Measurements from ENCODE around the gene CLIC4. TPM values are rescaled to one million over a fixed set of nuclear protein-coding genes. Genes with fewer than 3 reads are reported as not detected.
A peak's percentile ranks its signal among the peaks of the same experiment; 100 is the strongest.

The CLIC4 gene
- total RNA-seq, 4 donors from 2014 or later, result 17.3 to 63.5 (median 32.6) TPM

GRCh38 chr1:24870551-24871195 lies 125.4 kb downstream of the CLIC4 start:
- DNase-seq, result peak in 1 of 3 donors; percentile 46
- Histone ChIP-seq H3K4me3 (no peak overlapping the region), H3K36me3 (no peaks in the 10 kb centered on the region), H3K27me3 (no peaks in the 10 kb centered on the region), H3K27ac (no peak overlapping the region), H3K9me3 (no peaks in the 10 kb centered on the region), H3K4me1 (peaks cover 0 to 7% (median 2%) of the 10 kb centered on the region in 4 donors)
- TF ChIP-seq POLR2A (IDR thresholded peaks at IDR 0.05), result no peak
- TF ChIP-seq, protein P1, sequence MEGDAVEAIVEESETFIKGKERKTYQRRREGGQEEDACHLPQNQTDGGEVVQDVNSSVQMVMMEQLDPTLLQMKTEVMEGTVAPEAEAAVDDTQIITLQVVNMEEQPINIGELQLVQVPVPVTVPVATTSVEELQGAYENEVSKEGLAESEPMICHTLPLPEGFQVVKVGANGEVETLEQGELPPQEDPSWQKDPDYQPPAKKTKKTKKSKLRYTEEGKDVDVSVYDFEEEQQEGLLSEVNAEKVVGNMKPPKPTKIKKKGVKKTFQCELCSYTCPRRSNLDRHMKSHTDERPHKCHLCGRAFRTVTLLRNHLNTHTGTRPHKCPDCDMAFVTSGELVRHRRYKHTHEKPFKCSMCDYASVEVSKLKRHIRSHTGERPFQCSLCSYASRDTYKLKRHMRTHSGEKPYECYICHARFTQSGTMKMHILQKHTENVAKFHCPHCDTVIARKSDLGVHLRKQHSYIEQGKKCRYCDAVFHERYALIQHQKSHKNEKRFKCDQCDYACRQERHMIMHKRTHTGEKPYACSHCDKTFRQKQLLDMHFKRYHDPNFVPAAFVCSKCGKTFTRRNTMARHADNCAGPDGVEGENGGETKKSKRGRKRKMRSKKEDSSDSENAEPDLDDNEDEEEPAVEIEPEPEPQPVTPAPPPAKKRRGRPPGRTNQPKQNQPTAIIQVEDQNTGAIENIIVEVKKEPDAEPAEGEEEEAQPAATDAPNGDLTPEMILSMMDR (IDR thresholded peaks at IDR 0.05), result no peak

- Histone ChIP-seq H3K27me3 (no peaks in the 10 kb centered on the region), H3K9me3 (no peaks in the 10 kb centered on the region), H3K36me3 (no peaks in the 10 kb centered on the region), H3K27ac (no peak overlapping the region), H3K4me3 (no peak overlapping the region), H3K4me1 (peaks cover 0 to 7% (median 2%) of the 10 kb centered on the region in 4 donors)
- TF ChIP-seq POLR2A (IDR thresholded peaks at IDR 0.05), result no peak
- TF ChIP-seq, protein P1 (IDR thresholded peaks at IDR 0.05), result no peak
- peak in 1 of 3 donors; percentile 43 for DNase-seq
Observed at GRCh38 chr1:24871306-24871901, 126.2 kb downstream of the CLIC4 start.

DNA sequence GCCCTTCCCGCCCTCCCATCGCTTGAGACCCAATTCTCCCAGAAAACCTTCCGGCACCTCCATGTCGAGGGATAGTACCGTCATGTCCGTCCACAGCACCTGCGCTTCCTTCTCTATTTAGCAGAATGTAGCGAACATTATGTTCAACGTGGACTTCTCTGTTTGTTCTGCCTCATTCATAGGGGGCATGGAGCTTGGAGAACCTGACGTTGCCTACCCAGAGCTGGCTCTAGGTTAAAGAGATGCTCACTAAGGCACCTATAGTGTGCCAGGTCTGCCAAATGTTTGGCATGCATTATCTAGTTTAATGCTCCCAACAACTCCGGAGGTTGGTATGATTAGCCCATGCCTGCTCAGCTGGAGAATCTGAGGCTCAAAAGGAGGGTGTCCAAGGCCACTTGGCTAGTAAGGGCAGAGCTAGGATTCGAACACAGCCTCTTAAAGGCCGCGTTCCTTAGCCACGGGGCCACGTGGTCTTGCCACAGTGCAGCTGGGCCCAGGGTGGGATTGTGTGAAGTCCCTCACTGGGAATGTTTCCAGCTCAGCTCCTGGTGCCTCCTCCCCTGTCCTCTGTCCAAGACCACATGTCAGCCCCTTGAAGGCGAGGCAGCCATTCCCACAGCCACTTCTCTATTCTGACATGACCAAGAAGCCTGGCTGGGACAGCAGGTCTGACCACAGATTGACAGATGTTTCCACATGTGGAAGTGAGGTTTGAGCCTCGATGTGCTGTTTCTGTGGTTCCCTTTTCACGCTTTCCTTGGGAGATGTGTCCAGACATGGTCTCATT lies 127.0 kb downstream of the CLIC4 start:
- Histone ChIP-seq H3K9me3 (no peaks in the 10 kb centered on the region), H3K36me3 (no peaks in the 10 kb centered on the region), H3K27me3 (no peaks in the 10 kb centered on the region), H3K27ac (no peak overlapping the region), H3K4me1 (peaks cover 0 to 7% (median 0%) of the 10 kb centered on the region in 4 donors), H3K4me3 (no peak overlapping the region)
- peak in 1 of 3 donors; percentile 50 for DNase-seq
- TF ChIP-seq, protein P1 (IDR thresholded peaks at IDR 0.05), result no peak
- no peak for TF ChIP-seq POLR2A (IDR thresholded peaks at IDR 0.05)

DNA sequence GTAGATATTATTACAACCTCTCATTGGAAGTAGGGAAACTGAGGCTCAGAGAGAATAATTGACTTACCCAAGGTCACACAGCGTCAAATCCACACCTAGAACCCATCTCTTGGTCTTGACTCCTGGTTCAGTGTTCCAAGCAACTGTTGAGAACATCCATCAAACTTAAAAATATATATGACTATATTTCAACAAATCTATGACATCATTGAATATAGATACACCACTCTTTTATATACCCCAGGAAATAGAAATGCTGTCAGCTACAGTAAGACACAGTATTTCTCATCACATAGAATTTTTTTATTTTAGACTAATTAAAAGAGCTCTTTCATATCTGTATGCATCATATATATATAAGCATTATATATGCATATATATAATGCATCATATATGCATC lies 127.9 kb downstream of the CLIC4 start:
- Histone ChIP-seq H3K27ac (no peak overlapping the region), H3K4me1 (peaks cover 0 to 7% (median 0%) of the 10 kb centered on the region in 4 donors), H3K4me3 (no peak overlapping the region), H3K36me3 (no peaks in the 10 kb centered on the region), H3K9me3 (no peaks in the 10 kb centered on the region), H3K27me3 (no peaks in the 10 kb centered on the region)
- no peak for DNase-seq
- TF ChIP-seq, protein P1 (IDR thresholded peaks at IDR 0.05), result no peak
- TF ChIP-seq POLR2A (IDR thresholded peaks at IDR 0.05), result no peak

GRCh38 chr1:24874056-24874455 lies 128.8 kb downstream of the CLIC4 start:
- H3K4me3 ChIP-seq, result no peak overlapping the region
- no peaks in the 10 kb centered on the region for H3K36me3 ChIP-seq
- H3K27ac ChIP-seq, result no peak overlapping the region
- H3K9me3 ChIP-seq, result no peaks in the 10 kb centered on the region
- H3K4me1 ChIP-seq, result peaks cover 0 to 7% (median 0%) of the 10 kb centered on the region in 4 donors
- DNase-seq, result peak in 1 of 3 donors; percentile 13
- TF ChIP-seq POLR2A (IDR thresholded peaks at IDR 0.05), result no peak
- TF ChIP-seq, protein P1 (IDR thresholded peaks at IDR 0.05), result no peak
- no peaks in the 10 kb centered on the region for H3K27me3 ChIP-seq

Measured in Peyer's patch (tissue), 4 donors.